Karpas-422 (cell line): Measurements from ENCODE around the gene HIC1. TPM values are rescaled to one million over a fixed set of nuclear protein-coding genes. Genes with fewer than 3 reads are reported as not detected.

ENCODE experiments used
- DNase-seq: peaks from one replicate; pipeline ENCODE4 v3.0.0-alpha.2; 2015
- H2AFZ ChIP-seq: fragments of 200-600 bp; sonication (generic); 2 replicates; pipeline ENCODE4 v1.6.1; 2014; ENCODE audit warnings: antibody characterized with exemption, low read length, mixed read lengths
- H3K27ac ChIP-seq: fragments of 200-600 bp; sonication (generic); 2 replicates; pipeline ENCODE4 v1.5.1; 2014; ENCODE audit warnings: mild to moderate bottlenecking, low read length, moderate library complexity
- H3K27me3 ChIP-seq: fragments of 200-600 bp; sonication (generic); 2 replicates; pipeline ENCODE4 v1.6.1; 2014; ENCODE audit warnings: low read length, mixed read lengths
- H3K36me3 ChIP-seq: fragments of 200-600 bp; sonication (generic); 2 replicates; pipeline ENCODE4 v1.6.1; 2014; ENCODE audit warnings: low read length, mixed read lengths; ENCODE audit not compliant: insufficient read depth
- H3K4me1 ChIP-seq: fragments of 200-600 bp; sonication (generic); 2 replicates; pipeline ENCODE4 v1.6.1; 2014; ENCODE audit warnings: mild to moderate bottlenecking, low read length, mixed read lengths
- H3K4me2 ChIP-seq: fragments of 200-600 bp; sonication (generic); 2 replicates; pipeline ENCODE4 v1.6.1; 2014; ENCODE audit warnings: low read length, low read depth, mild to moderate bottlenecking; ENCODE audit not compliant: poor library complexity, severe bottlenecking
- H3K4me3 ChIP-seq: fragments of 200-600 bp; sonication (generic); 2 replicates; pipeline ENCODE4 v1.5.1; 2014; ENCODE audit warnings: mild to moderate bottlenecking, antibody characterized with exemption, low read length, mixed read lengths
- H3K79me2 ChIP-seq: fragments of 200-600 bp; sonication (generic); 2 replicates; pipeline ENCODE4 v1.6.1; 2014; ENCODE audit warnings: mild to moderate bottlenecking, low read length, mixed read lengths
- H3K9ac ChIP-seq: fragments of 200-600 bp; sonication (generic); 2 replicates; pipeline ENCODE4 v1.6.0; 2014; ENCODE audit warnings: low read length
- H3K9me2 ChIP-seq: fragments of 200-600 bp; sonication (generic), shearing (Covaris generic); replicated peaks from 2 replicates; pipeline ENCODE4 v1.6.0; 2014; ENCODE audit warnings: mild to moderate bottlenecking, low read length, moderate library complexity; ENCODE audit not compliant: insufficient read depth
- H3K9me3 ChIP-seq: fragments of 300-700, 200-600 bp; sonication (generic); 2 replicates; pipeline ENCODE4 v1.6.1; 2014; ENCODE audit warnings: low read length, mixed read lengths
- H4K20me1 ChIP-seq: fragments of 200-600 bp; sonication (generic); 2 replicates; pipeline ENCODE4 v1.6.1; 2014; ENCODE audit warnings: mild to moderate bottlenecking, antibody characterized with exemption, low read length, low read depth; ENCODE audit not compliant: insufficient read depth
- total RNA-seq: library from RNA; depleted of rRNA; stranded (reverse); fragments of >200 nt; shearing (Covaris generic); gene quantifications from 2 replicates; pipeline ENCODE4 v1.2.3, GENCODE V29; 2014; ENCODE audit warnings: low replicate concordance

Gene HIC1
- total RNA-seq, 1 experiment from 2014 or later = 3.2 TPM

DNA sequence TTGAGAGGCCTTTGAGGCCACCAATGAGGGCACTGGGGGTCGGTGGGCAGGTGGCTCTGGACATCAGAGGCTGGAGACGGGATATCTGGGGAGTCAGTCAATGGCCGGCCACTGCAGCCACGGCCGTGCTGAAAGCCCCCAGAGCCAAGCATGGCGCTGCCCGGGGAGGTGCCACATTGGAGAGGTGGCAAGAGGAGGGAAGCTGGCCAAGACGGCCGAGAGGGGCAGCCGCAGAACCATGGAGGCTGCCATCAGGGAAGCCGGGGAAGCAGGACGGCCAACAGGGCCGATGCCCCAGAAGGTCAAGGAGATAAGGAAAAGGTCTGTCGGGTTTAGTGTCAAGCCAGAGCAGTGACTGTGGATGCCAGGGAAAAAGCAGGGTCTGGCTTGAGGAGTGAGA lies 39.6 kb upstream of the HIC1 start:
- no peak overlapping the region for H3K4me3 ChIP-seq
- H4K20me1 ChIP-seq = no peaks in the 10 kb centered on the region
- H3K9me3 ChIP-seq = no peaks in the 10 kb centered on the region
- H3K9ac ChIP-seq = no peak overlapping the region
- DNase-seq = no peak
- H3K36me3 ChIP-seq = no peaks in the 10 kb centered on the region
- H3K4me2 ChIP-seq = no peak overlapping the region
- no peaks in the 10 kb centered on the region for H3K27me3 ChIP-seq
- peaks cover 13% of the 10 kb centered on the region for H3K4me1 ChIP-seq
- H3K27ac ChIP-seq = no peak overlapping the region
- no peaks in the 10 kb centered on the region for H3K9me2 ChIP-seq
- no peaks in the 10 kb centered on the region for H3K79me2 ChIP-seq
- H2AFZ ChIP-seq = no peak overlapping the region

DNA sequence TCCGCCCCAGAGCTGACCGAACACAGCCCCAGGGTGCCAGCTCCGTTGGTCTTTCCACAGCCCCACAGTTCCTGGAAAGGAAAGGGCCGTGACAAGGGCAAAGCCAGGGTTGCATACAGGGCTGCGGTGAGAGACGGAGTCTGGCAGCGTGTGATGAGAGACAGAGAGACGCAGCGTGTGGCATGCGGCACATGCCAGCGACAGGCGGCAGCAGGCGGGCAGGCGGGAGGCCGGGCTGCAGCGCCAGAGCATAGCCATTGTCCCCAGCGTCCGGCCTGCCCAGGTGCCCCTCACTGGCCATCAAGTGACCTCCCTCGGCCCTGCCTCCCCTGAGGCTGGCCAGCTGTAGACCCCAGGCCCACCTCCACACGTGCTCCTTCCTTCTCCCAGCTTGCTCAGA lies 38.4 kb upstream of the HIC1 start:
- Histone ChIP-seq H3K9me2 (no peaks in the 10 kb centered on the region), H3K27ac (no peak overlapping the region), H3K4me3 (no peak overlapping the region), H3K9ac (no peak overlapping the region), H2AFZ (no peak overlapping the region), H3K27me3 (no peaks in the 10 kb centered on the region), H3K36me3 (no peaks in the 10 kb centered on the region), H3K4me1 (peaks cover 19% of the 10 kb centered on the region), H3K79me2 (no peaks in the 10 kb centered on the region), H4K20me1 (no peaks in the 10 kb centered on the region), H3K9me3 (no peaks in the 10 kb centered on the region), H3K4me2 (no peak overlapping the region)
- no peak for DNase-seq

DNA sequence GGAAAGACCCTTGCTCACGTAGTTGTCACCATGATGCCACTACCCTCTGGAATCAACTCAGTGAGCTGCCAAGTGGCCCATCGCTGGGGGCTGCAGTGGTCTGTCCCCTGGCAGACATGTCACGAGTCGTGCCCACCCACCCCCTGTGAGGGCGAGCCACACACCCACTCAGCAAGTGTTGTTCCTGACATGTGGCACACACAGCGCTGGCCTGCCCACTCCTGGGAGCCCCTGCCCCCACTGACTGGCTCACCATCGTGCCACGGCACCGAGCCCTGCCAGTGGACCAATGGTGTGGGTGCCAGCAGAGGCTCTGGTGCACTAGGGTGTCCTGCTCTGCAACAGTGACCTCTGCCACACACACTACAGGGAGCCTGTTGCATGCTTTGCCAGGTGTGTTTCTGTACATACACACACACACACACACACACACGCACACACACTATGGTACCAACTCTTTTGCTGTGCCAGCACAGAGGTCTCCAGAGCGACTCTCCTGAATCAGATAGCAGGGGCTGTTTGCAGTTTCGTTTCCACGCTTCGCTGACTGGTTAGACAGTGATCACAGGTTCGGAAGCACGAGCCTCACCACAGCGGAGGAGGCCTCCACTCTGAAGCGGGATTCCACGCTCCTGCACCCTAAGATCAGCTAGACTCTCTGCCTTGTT lies 37.5 kb upstream of the HIC1 start:
- Histone ChIP-seq H3K9me2 (no peaks in the 10 kb centered on the region), H3K27me3 (no peaks in the 10 kb centered on the region), H3K27ac (no peak overlapping the region), H3K36me3 (no peaks in the 10 kb centered on the region), H3K79me2 (no peaks in the 10 kb centered on the region), H3K4me3 (no peak overlapping the region), H2AFZ (no peak overlapping the region), H3K4me2 (peak overlapping the region; percentile 32), H3K4me1 (peaks cover 19% of the 10 kb centered on the region), H3K9me3 (no peaks in the 10 kb centered on the region), H3K9ac (no peak overlapping the region), H4K20me1 (no peaks in the 10 kb centered on the region)
- peak; percentile 59 for DNase-seq

DNA sequence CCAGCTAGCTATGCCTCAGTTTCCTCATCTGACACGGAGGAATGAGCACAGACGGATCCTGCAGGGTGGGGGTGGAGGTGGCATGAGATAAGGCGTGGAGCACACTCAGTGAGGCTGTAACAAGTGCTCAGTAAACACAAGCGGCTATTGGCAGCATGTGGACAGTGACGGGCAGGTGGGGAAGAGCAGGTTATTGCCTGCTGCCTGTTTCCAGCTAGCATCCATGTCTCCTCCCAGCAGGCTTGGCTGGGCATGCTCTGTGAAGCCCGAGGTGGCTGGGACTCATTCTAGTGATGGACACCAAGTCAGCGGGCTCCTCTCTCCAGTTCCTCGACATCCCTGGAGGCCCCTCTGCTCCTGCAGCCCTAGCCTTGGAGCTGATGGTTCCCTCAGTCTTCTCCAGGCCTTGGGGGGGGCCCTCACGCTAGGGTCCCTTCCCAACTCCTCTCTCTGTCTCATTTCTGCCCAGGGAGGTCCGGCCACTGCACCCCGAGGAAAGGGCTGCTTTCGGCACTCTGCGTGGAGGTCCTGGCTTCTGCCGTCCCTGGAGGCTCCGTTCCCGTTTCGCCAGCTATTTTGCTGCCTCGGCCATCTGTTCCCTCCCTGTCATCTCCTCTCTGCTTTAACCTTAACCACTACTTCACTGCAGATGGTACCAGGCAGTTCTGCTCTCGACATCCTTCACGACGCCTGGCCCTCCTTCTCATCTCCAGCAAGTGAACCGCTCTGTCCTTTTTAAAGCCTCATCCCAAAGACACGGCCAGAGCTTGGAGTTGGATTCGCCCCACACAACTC lies 36.0 kb upstream of the HIC1 start:
- no peaks in the 10 kb centered on the region for H3K27me3 ChIP-seq
- no peak overlapping the region for H3K4me2 ChIP-seq
- no peak overlapping the region for H3K4me3 ChIP-seq
- no peaks in the 10 kb centered on the region for H3K36me3 ChIP-seq
- H3K9me3 ChIP-seq = no peaks in the 10 kb centered on the region
- no peak overlapping the region for H2AFZ ChIP-seq
- H3K79me2 ChIP-seq = no peaks in the 10 kb centered on the region
- no peak overlapping the region for H3K27ac ChIP-seq
- H3K9me2 ChIP-seq = no peaks in the 10 kb centered on the region
- H4K20me1 ChIP-seq = no peaks in the 10 kb centered on the region
- H3K4me1 ChIP-seq = peaks cover 19% of the 10 kb centered on the region
- H3K9ac ChIP-seq = no peak overlapping the region
- no peak for DNase-seq

DNA sequence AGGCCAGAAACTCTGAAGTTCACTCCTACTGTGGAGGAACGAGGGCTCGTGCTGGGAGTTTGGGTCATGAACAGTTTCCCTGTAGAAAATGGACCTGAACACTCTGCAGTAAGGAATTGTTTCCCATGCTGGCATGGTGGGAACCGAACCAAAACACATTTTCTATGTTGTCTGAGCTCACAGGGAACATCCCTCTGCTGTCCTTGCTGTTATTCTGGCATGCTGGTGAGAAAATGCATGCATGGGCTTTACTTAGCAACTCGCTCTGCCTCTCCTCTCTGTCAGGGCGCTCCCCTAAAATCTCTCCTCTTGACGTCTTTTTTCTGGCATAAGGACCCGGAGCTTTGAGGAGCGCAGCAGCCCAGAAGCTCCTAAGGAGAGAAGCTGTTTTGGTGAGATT lies 35.2 kb upstream of the HIC1 start:
- Histone ChIP-seq H3K9me2 (no peaks in the 10 kb centered on the region), H3K4me3 (no peak overlapping the region), H3K27ac (no peak overlapping the region), H3K4me2 (no peak overlapping the region), H3K79me2 (no peaks in the 10 kb centered on the region), H3K9ac (no peak overlapping the region), H3K36me3 (no peaks in the 10 kb centered on the region), H2AFZ (no peak overlapping the region), H3K9me3 (no peaks in the 10 kb centered on the region), H3K27me3 (no peaks in the 10 kb centered on the region), H4K20me1 (no peaks in the 10 kb centered on the region), H3K4me1 (peaks cover 22% of the 10 kb centered on the region)
- no peak for DNase-seq

DNA sequence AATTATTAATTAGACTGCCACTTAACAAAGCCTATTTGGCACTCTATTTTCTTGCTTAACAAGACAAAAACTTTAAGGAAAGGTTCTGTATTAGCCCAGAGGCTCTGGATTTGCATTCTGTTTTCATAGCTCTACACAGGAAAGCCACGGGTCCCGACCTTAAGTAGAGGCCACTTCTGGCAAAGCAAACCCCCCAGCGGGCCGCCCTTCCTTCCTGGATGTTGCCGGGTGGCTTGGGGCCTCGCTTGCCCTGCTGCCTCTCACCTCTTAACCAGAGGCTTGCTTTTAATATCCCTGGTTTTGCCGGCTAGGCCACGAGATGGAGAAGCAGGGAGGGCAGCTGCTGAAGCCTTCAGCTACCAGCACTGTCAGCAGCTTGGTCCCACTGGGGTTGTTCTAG lies 34.2 kb upstream of the HIC1 start:
- Histone ChIP-seq H3K9ac (no peak overlapping the region), H3K9me2 (no peaks in the 10 kb centered on the region), H3K79me2 (no peaks in the 10 kb centered on the region), H3K36me3 (no peaks in the 10 kb centered on the region), H4K20me1 (no peaks in the 10 kb centered on the region), H3K27ac (no peak overlapping the region), H3K27me3 (no peaks in the 10 kb centered on the region), H3K9me3 (no peaks in the 10 kb centered on the region), H3K4me2 (no peak overlapping the region), H2AFZ (no peak overlapping the region), H3K4me1 (peaks cover 32% of the 10 kb centered on the region), H3K4me3 (no peak overlapping the region)
- DNase-seq = peak; percentile 40

DNA sequence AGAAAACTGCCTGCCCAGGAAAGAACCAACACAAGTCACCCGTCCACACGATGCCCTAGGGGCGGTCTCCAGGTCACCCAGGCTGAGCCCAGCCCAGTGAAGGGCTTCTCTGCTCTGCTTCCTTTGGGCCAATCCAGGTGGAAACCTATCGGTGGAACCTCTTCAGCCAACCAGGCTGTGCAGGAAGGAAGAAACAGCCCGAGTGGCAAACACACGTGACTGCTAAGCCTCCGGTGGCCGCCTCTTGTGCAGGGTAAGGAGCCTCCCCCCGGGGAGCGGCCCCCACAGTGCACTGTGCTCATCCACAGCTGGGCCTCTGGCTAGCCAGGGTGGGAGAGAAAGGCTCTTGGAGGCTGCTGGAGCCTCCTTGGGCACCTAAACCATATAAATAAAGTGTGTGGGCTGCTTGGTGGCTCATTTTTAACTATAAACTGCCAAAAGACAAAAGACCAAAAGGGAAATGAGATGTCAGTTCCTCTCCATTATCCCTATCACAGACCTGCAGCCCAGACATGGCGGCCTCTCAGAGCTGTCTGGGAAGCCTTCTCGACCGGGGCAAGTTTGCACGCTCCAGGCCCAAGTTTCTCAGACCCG lies 32.2 kb upstream of the HIC1 start:
- no peaks in the 10 kb centered on the region for H3K27me3 ChIP-seq
- no peak overlapping the region for H3K9ac ChIP-seq
- no peaks in the 10 kb centered on the region for H3K9me3 ChIP-seq
- H2AFZ ChIP-seq = no peak overlapping the region
- no peak overlapping the region for H3K4me2 ChIP-seq
- no peak overlapping the region for H3K27ac ChIP-seq
- H3K79me2 ChIP-seq = no peaks in the 10 kb centered on the region
- DNase-seq = peak; percentile 43
- H3K4me3 ChIP-seq = no peak overlapping the region
- peaks cover 24% of the 10 kb centered on the region for H3K4me1 ChIP-seq
- H3K9me2 ChIP-seq = no peaks in the 10 kb centered on the region
- no peaks in the 10 kb centered on the region for H4K20me1 ChIP-seq
- H3K36me3 ChIP-seq = no peaks in the 10 kb centered on the region

DNA sequence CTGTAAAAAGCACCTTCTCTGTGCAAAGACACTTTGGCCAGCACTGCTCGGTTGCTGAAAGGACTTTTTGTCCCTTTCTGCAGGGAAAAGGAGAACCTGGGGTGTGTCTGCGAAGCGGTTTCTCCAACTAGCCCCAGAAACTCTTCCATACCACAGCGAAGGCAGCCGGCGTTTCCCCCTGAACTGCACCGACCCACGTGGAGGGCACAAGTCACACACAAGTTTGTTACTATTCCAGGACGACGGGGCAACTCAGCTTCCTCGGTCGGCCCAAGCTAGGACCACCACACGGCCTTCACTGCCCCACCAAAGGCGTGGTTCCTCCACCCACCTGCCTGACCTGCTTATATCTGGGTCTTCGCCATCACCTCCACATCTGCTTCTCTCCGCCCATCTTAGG lies 31.6 kb upstream of the HIC1 start:
- no peak overlapping the region for H3K9ac ChIP-seq
- no peaks in the 10 kb centered on the region for H3K27me3 ChIP-seq
- no peak overlapping the region for H3K27ac ChIP-seq
- H3K4me2 ChIP-seq = no peak overlapping the region
- peaks cover 19% of the 10 kb centered on the region for H3K4me1 ChIP-seq
- DNase-seq = no peak
- no peak overlapping the region for H2AFZ ChIP-seq
- H4K20me1 ChIP-seq = no peaks in the 10 kb centered on the region
- H3K9me2 ChIP-seq = no peaks in the 10 kb centered on the region
- no peaks in the 10 kb centered on the region for H3K36me3 ChIP-seq
- H3K79me2 ChIP-seq = no peaks in the 10 kb centered on the region
- no peak overlapping the region for H3K4me3 ChIP-seq
- H3K9me3 ChIP-seq = no peaks in the 10 kb centered on the region
